T-helper 22 cell (primary cell): ENCODE results near the gene STARD4.

Source experiments
- DNase-seq: peaks from one replicate; pipeline ENCODE4 v3.0.0-alpha.2; 2020; ENCODE audit warnings: low read depth

The STARD4 gene, protein sequence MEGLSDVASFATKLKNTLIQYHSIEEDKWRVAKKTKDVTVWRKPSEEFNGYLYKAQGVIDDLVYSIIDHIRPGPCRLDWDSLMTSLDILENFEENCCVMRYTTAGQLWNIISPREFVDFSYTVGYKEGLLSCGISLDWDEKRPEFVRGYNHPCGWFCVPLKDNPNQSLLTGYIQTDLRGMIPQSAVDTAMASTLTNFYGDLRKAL

DNA sequence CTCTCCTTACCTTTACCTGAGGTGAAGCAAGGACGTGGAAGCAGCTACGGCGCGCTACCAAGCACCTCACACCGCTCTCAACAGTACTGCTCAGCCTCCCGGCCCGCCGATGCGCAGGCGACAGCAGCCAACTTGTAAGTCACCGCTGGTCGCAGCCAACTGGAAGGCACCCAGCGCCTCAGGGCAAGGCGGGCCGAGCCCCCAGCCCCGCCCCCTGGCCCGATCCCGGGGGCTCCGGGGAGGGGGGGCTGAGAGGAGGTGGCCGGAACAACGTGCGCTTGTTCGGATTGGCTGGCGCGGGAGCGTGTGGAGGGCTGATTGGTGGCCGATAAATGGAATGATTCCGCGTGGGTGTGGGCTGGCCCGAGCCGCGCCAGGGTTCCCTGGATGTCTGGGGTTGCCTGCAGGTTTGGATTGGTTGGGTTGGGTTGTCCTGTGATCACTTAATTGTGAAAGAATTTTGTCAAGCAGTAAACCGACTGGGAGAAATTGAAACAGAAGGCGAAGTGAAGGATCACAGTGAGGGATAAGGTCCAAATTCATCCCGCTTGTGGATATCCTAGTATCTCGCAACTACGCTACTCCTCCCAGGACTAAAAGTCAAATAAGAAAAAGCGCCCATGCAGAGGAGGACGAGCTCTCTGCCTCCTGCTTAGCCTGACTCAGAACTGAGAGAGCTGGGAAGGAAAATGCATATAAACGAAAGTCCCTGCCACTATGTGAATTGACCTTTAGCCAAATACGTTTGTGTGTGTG, at the start of gene STARD4:
TSS of gene STARD4 (minus strand) at position 161 of the 756 bp plus-strand sequence. CDS start 5,102 bp downstream, outside the sequence.
- DNase-seq: peak; percentile 88

DNA sequence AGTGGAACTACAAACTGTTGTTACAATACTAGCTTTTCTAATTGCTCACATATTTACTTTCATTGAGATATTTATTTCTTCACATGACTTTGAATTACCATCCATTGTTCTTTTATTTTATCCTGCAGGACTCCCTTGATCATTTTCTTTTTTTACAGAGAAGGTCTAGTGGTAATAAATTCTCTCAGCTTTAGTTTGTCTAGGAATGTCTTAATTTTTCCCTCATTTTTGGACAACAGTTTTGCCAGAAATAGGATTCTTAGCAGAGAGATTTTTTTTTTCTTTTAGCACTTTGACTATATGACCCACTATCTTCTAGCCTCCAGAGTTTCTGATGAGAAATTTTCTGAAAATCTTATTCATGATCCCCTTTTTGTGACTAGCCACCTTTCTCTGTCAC, 47.3 kb upstream of the STARD4 start:
- no peak for DNase-seq

DNA sequence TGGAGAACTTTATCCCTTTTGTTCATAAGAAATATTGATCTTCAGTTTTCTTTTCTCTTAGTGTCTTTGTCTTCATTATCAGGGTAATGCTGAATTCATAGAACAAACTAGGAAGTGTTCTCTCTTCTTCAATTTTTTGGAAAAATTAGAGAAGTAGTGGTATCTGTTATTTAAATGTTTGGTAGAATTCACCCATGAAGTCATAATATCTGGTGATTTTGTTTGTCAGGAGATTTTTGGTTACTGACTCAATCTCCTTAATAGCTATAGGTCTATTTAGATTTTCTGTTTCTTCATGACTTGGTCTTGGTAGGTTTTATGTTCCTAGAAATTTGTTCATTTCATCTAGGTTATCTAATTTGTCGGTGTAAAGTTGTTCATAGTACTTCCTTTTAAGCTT, 45.4 kb upstream of the STARD4 start:
- DNase-seq: no peak

DNA sequence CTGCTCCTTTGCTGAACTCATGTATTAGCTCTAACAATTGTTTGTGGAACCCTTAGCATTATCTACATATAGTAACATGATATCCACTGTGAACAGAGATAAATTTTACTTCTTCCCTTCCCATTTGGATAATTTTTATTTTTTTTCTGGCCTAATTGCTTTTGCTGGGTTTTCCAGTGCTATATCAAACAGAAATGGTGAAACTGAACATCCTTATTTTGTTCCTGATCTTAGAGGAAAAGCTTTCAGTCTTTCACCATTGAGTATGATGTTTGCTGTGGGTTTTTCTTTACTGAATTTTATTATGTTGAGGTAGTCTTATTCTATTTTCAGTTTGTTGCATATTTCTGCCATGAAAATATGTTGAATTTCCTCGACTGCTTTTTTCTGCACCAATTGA, 44.8 kb upstream of the STARD4 start:
- DNase-seq: no peak

DNA sequence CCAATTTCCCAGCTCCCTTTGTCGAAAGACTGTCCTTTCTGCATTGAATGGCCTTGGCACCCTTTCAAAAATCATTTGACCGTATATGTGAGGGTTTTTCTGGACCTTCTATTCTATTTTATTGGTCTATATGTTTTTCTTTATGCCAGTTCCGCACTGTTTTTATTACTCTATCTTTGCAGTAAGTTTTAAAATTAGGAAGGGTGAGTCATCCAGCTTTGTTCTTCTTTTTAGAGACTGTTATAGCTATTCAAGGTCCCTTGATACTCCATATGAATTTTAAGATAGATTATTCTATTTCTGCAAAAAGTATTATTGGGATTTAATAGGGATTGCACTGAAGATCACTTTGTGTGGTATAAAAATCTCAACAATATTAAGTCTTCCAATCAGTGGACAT, 44.2 kb upstream of the STARD4 start:
- no peak for DNase-seq

DNA sequence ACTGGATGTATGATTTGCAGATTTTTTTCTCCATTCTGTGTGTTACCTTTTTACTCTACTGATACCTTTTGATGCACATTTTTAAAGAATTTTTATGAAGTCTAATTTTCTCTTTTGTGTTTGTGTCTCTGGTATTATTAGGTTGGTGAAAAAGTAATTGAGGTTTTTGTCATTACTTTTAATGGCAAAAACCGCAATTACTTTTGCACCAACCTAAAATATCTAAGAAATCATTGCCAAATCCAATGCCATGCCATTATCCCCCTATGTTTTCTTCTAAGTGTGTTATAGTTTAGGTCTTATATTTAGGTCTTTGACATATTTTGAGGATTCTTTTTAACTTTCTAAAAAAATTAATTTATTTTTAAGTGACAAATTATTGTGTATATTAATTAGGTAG, 43.4 kb upstream of the STARD4 start:
- no peak for DNase-seq

DNA sequence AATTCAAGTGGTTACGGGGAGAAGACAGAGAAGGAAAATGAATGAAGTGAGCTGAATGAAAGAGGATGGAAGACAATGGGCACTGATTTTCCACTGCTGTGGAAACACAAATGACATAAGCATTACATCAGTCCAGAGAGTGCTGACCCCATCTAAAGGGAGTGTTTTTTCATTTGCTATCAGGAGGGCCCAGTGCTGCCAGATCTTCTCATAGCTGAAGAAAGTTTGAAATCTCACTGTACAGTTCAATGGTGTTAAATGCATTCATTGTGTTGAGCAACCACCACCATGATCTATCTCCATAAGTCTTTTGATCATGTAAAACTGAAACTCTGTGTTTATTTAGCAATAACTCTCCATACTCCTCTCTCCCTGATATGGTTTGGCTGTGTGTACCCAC, 41.5 kb upstream of the STARD4 start:
- DNase-seq: no peak

DNA sequence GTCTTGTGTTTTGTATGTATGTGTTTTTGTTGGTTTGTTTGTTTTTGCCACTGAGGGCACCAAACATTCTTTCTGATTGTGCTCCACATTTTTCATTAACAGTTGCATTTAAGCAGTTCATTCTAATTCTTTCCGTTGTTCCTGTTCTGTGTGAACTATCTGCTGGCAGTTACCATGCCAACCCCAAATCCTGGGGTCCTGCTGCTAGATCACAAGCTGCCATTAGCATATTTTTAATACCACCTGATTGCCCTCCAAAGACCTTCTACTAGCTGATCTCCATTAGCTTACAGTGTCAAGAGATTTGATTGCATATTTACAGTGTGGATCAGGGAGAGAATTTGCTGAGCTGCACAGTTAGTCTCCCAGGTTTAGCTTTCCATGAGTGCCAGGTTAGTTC, 40.6 kb upstream of the STARD4 start:
- DNase-seq: no peak

DNA sequence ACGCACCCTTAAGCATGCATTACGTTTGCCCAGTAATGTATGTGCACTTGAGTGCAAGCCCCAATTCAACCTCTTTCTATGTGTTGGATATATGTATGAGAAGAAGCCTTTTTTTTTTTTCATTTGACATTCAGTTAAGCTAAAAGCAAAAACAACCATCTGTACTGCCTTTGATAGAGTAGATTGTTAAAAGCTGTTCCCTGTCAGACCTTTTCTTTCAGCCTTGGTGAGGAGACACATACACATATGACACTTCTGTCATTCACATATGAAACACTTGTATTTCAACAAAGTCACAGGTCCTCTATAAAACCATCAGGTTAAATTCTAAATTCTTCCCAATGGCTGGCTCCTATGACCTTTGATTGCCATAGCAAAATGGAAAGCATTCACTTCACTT, 40.2 kb upstream of the STARD4 start:
- DNase-seq: no peak

DNA sequence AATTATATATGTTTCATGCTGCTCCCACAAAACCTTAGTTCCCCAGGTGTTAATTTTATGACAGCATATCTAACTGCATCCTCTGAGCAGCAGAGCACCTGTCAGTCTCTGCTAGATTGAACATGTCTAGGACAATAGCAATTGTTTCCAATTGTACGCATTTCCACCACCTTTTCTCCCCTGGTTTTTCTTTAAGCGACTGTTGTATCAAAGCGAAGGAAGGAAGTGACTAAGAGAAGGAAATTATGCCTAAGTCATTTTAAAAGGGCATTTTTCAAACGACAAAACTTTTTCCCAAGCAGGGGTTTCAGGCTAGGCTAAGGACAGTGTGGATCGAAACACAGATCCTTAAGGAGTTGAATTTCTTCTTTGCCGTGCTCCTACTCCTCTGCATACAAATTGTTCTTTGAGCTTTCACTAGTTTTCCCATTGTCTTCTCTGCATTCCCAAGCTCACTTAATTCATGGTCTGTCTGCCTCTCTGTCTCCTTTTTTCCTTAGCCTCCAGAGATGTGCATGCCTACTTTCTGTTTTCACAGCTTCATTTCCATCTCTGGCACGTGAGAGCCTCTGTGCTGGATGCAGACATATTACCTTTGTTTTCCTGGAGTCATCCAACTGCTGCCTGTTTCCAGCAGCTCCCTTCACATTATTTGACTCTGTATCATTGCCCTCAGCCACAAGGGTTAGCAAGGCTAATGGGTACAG, 39.4 kb upstream of the STARD4 start:
- no peak for DNase-seq

DNA sequence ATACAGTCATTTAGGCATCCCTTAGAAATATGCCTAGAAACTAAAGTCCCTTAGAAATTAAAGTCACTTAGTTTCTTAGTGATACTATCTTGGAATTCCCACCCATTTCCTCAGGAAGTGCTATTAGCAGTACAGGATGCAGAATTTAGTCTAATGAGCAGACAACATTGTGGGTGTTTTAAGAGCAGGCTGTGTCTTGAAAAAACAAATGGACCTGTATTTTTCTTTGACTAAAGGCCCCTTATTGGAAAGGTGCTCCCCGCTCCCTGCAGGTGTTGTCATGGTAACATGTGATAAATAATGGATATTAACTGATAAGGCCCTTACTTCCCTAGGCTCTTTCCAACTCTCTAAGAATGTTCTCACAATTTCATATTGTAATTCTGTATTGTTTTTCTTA, 38.8 kb upstream of the STARD4 start:
- DNase-seq: no peak

DNA sequence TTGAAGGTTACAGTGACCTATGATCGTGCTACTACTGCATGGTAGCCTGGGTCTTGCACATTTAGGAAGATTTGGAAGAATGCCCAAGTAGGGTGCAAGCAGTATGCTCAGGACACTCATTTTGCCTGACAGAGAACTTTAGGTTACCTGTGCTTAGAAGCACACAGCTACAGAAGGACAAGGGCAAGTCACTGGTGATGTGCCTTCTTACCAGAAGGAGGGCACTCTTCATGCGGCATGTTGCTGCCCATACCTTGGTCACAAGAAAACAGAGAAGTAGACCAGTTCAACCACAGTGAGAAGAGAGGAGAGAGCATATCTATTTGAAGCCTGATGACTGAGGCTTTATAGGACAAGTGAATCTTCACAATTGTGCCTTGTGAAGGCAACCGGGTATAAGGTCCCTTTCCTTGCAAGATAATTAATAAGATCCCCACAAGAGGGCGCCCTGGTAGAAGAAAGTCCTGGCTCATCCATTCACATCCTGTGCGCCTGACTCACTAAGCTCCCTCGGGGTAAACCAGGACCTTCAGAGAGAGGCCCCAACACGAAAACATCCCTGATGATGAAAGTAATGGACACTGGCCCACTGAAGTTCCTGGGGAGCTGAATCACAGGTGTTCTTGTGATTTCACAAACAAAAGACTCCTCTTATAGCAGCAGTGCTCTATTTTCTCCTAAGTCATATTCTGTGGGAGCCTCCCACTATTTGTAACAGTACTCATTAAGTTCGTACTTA, 38.1 kb upstream of the STARD4 start:
- DNase-seq: peak; percentile 25

DNA sequence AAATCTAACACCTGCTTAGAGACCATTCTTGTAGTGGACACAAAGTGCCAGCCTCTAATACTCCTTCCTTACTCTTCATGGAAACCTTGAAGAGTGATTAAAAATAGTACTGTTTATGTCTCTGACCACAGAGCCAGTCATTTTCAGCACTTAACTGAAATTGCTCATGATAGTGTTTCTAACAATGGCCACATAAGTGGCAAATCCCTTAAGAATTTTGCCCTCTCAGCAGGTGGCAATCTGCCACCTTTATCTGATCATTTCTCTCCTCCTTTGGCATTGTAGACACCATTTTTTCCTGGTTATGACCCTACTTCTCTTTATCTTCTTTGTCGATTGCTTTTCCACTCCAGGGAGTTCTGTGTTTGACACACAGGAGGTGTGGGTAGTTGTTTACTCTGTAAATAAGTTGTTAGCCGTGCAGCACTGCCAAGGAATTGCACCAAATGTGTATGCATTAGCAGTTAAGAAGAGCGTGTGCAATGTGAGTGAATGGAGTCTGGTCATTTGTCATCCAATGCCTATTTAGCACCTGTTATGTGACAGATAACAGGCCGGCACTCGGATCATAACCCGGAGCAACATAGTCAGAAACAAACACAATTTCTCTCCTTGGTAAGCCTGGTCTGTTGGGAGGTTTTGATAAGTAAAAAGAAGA, 36.8 kb upstream of the STARD4 start:
- DNase-seq: no peak

DNA sequence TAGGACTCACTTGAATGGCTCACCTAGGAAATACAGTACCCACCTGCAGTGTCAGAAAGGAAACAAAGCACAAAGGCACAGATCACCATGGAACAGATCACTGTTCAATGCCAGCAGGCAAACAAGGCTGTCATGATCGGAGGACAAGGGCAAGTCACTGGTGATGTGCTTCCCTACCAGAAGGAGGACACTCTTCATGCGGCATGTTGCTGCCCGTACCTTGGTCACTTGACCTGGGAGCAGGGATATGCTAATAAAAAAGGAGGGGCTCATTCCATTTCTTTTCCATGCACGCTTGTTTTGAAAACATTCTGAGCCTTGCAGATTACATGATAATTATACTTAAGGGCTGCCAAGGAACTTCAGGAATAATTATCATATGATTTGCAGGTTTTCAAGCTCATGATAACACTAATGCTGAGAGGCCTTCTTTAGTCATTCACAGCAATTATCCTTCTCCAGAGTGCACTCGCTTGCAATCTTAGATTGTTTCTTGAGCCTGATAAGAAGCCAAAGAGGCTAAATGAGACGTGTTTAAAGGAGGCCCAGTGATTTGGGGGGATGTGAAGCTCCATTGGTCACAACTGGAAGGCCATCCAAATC, 36.1 kb upstream of the STARD4 start:
- DNase-seq: no peak

DNA sequence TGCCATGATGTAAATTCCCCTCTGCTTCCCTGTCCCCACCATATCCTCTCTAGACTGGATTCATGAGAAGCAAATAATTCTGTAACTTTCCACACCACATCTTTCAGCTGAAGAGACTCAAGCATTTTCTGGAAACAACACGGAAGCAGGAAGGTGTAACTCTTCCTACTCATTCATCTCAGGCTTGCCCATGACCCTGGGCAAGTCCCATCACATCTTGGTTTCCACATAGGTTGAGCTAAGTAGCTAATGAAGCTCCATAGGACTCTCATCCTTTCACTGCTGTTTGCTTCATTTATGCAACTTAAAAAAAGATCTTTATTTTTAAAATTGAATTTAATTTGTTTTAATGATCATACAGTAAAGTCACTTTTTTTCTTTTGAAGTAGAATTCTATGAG, 32.7 kb upstream of the STARD4 start:
- DNase-seq: no peak

DNA sequence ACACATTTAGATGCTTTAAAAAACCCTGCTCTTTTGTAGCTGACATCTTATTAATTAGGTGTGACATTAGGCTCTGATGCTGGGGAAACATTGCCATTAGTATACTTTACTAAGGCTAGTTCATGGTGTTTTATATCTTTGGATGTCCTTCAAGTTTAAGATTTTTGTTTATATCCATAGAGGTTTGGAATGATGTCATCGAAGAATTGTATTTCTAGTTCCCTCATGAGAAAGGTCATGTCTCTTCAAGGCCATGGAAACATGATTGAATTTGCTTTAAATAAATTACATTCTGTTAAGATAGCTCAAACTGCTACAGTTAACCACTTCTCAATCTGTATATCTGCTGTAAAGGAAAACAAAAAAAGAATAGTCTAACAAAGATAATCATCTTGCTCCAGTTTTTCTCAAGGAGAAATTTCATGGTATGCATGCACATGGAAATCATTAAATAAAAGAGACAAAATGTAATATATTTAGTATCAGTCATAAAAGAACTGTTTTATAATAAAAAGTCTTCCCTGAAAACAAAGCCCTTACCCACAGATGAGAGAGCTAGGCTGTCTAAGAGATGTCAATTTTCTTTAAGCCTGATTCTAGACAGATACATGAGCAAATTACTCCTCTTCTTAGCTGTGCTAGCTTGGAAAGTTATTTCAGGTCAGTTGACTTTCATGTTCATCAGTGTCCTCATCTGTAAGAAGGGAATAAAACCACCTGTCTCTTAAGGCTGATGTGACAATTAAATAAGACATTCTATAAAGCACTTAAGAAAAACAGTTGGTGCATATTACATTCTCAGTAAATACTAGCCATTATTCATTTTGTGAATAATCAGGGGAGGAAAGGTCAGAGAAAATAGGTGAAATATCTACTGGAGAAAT, 25.0 kb upstream of the STARD4 start:
- no peak for DNase-seq

DNA sequence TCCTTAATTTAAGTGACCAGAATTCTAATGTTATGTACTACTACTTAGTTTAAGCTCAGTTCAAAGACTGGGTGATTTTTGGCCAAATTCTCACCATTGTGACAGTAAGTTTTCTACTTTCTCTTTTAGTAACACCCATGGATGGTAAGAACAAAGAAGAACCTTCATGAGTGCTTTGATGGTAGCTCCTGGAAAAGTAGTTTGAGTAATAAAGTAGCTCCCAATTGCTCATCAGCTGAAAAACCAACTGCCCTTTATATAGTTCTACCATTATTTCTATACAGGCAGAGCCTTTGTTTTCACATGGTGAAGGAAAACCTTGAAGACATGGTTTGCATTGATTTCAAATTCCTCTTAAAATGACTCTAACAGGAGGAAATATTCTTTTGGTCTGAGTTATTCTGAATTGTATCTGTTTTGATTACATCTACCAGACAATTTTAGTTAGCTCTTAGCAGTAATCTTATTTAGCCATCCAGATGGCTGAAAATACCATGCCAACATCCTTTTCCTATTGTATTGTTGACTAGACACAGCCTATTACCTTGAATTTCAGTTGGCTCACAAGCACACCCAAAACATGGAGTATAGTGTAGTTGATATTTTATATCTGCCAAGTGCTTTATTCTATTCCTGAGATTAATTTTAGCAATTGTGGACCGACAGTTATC, 23.7 kb upstream of the STARD4 start:
- no peak for DNase-seq

DNA sequence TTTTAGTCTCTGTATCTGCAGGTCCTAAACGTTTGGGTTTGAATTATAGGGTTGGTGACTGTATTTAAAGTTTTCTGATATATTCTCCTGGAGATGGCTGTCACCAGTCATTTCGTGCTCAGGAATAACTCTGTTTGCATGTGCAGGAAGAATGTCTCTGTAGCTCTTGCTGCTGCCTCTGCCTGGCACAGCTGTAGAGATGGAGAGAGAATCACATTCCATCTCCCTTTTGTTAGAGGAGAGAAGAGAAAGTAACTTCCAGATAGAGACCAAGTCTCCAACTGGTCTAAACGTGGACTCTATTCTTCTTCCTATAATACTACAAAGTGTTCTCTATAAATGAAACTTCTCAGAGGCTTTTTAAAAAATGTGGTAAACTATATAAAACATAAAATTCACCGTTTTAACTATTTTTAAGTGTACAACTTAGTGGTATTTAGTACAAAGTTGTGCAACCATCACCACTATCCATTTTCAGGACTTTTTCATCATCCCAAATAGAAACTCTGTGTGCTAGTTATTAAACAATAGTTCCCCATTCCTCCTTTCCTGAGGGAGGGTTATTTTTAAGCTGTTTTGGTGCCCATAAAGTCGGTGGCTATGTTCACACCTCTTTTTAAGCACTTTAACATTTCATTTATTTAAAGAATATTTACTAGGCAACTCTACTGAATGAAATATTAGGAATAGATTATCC, 20.7 kb upstream of the STARD4 start:
- DNase-seq: no peak

DNA sequence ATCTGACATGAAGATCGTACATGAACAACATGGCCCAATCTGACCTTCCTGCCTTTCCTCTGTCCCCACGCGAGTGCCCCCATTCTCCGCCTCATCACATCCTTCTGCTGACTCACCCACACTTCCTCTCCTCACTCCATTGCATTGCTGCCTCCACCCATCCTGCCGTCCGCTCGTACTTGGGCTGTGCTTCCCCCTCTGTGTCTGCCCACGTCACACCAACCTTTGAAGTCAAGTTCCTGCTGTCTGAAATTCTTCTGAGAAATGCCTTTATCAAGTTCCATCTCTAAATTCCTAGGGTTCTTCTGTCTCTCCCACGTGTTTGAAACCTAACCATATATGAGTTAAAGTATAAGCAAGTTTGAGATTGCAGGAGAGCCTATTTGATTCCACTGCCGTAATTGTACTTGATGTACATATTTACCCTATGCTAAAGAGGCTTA, 18.0 kb upstream of the STARD4 start:
- DNase-seq: peak; percentile 90
